DND-41 (cell line): Measurements from ENCODE around the gene AKAP6.

ENCODE experiments used
- ATAC-seq: fragments of 200-7000 bp; cut with Tn5 transposase; 3 replicates; pipeline ENCODE4 v1.9.1; 2021; ENCODE audit warnings: low read depth; ENCODE audit not compliant: insufficient read depth
- DNase-seq: peaks from one replicate; pipeline ENCODE4 v3.0.0-alpha.2; 2020
- H2AFZ ChIP-seq: 2 replicates; pipeline ENCODE4 v1.6.0; 2012; ENCODE audit warnings: low read depth, low read length
- H3K27ac ChIP-seq: 2 replicates; pipeline ENCODE4 v1.5.1; 2012; ENCODE audit warnings: low read length, inconsistent platforms
- H3K27me3 ChIP-seq: fragments of 200-600 bp; sonication (generic); 2 replicates; pipeline ENCODE4 v1.6.0; 2012; ENCODE audit warnings: low read length, mild to moderate bottlenecking, inconsistent platforms; ENCODE audit not compliant: insufficient read depth, poor library complexity
- H3K36me3 ChIP-seq: 2 replicates; pipeline ENCODE4 v1.5.1; 2012; ENCODE audit warnings: low read length, inconsistent platforms; ENCODE audit not compliant: insufficient read depth
- H3K4me1 ChIP-seq: 2 replicates; pipeline ENCODE4 v1.5.1; 2012; ENCODE audit warnings: mild to moderate bottlenecking, low read length; ENCODE audit not compliant: insufficient read depth
- H3K4me2 ChIP-seq: 2 replicates; pipeline ENCODE4 v1.6.0; 2012; ENCODE audit warnings: mild to moderate bottlenecking, moderate library complexity, low read length, inconsistent platforms; ENCODE audit not compliant: insufficient read depth
- H3K4me3 ChIP-seq, 2 experiments: fragments of 200-600 bp in 1 of 2; shearing (Covaris generic) in 1 of 2; 2 replicates each; pipeline ENCODE4 v1.5.1; 2012 to 2016; ENCODE audit warnings: inconsistent platforms in 2 of 2, low read length in 2 of 2, mild to moderate bottlenecking in 2 of 2, low read depth in 1 of 2, moderate library complexity in 1 of 2
- H3K79me2 ChIP-seq: 2 replicates; pipeline ENCODE4 v1.6.0; 2012; ENCODE audit warnings: low read length, inconsistent platforms; ENCODE audit not compliant: insufficient read depth
- H3K9ac ChIP-seq: 2 replicates; pipeline ENCODE4 v1.6.0; 2012; ENCODE audit warnings: low read depth, mild to moderate bottlenecking, inconsistent platforms, low read length, moderate library complexity
- H3K9me3 ChIP-seq: 2 replicates; pipeline ENCODE4 v1.5.1; 2012; ENCODE audit warnings: low read length, moderate library complexity, mild to moderate bottlenecking, inconsistent platforms; ENCODE audit not compliant: insufficient read depth, severe bottlenecking
- H4K20me1 ChIP-seq: 2 replicates; pipeline ENCODE4 v1.6.0; 2012; ENCODE audit warnings: low read length; ENCODE audit not compliant: insufficient read depth
- CTCF ChIP-seq: IDR thresholded peaks from 2 replicates; pipeline ENCODE4 v1.5.1; 2012; ENCODE audit warnings: borderline replicate concordance, low read length, moderate library complexity, mild to moderate bottlenecking; ENCODE audit not compliant: poor library complexity, severe bottlenecking; ENCODE audit errors: extremely low read depth
- EZH2 ChIP-seq: IDR thresholded peaks from 3 replicates; pipeline ENCODE4 v1.6.1; 2012; ENCODE audit warnings: borderline replicate concordance, low read depth, mild to moderate bottlenecking, moderate library complexity, low read length, inconsistent platforms; ENCODE audit not compliant: severe bottlenecking

The AKAP6 gene

DNA sequence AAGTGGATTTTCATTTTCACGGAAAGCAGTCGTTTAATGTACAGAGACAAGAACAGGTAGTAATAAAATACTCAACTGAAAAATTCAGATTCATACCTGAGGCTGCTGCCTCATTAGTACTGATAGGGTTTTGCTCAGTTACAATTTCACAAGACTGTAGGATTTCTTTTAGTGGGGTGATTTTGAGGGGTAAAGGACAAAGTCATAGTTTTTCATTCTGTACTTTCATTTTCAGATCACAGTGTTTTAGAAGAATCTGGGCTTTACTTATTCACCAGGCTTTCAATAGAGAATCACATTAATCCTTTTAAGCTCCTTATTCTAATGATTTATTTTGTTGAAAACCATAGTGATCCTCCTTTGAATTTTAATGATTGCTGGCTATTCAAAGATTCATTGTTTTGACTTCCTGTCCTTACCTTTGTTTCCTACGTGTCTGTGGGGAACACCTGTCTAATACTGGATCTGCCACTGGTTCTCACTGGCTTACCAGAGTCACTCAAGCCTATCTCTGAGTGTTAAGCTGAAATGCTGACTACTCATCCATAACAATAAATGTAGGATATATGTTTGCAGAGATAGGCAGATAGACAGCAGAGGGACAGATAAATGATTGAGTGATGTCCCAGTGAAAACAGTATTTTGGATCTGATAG lies 365.8 kb downstream of the AKAP6 start:
- no peak overlapping the region for H3K4me3 ChIP-seq
- ATAC-seq (no peak), DNase-seq (no peak)
- no peaks in the 10 kb centered on the region for H3K27me3 ChIP-seq
- no peak overlapping the region for H2AFZ ChIP-seq
- H3K9me3 ChIP-seq = no peaks in the 10 kb centered on the region
- no peaks in the 10 kb centered on the region for H3K4me1 ChIP-seq
- no peaks in the 10 kb centered on the region for H3K36me3 ChIP-seq
- H3K4me2 ChIP-seq = no peak overlapping the region
- TF ChIP-seq CTCF = no peak
- TF ChIP-seq EZH2 = no peak
- no peak overlapping the region for H3K27ac ChIP-seq
- H3K79me2 ChIP-seq = no peaks in the 10 kb centered on the region
- H3K9ac ChIP-seq = no peak overlapping the region
- no peaks in the 10 kb centered on the region for H4K20me1 ChIP-seq

GRCh38 chr14:32696325-32697091 lies 367.4 kb downstream of the AKAP6 start:
- no peaks in the 10 kb centered on the region for H3K36me3 ChIP-seq
- H2AFZ ChIP-seq = no peak overlapping the region
- no peaks in the 10 kb centered on the region for H3K79me2 ChIP-seq
- no peaks in the 10 kb centered on the region for H4K20me1 ChIP-seq
- TF ChIP-seq CTCF = no peak
- no peak for TF ChIP-seq EZH2
- no peak overlapping the region for H3K27ac ChIP-seq
- no peaks in the 10 kb centered on the region for H3K27me3 ChIP-seq
- H3K9ac ChIP-seq = no peak overlapping the region
- H3K4me3 ChIP-seq = no peak overlapping the region
- DNase-seq = no peak
- H3K9me3 ChIP-seq = no peaks in the 10 kb centered on the region
- H3K4me1 ChIP-seq = no peaks in the 10 kb centered on the region
- ATAC-seq = no peak
- H3K4me2 ChIP-seq = no peak overlapping the region

DNA sequence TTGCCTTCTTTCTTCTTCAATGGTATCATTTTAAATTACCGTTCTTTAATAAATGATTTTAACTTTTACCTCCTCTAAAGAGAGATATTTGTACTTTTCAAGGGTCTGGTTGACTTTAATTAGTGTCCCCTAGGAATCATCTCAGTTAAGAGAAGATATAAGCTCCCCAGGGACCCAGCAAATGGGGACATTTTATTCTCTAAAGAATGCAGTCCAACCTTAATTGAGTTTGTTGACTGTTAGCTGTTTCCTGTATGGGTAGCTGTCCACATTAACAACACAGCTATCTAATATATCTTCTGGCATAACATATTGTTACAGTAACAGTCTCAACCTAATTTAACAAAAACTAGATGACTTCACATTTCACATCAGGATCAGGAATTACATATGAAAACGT lies 368.0 kb downstream of the AKAP6 start:
- DNase-seq = no peak
- H3K4me1 ChIP-seq = no peaks in the 10 kb centered on the region
- no peak overlapping the region for H2AFZ ChIP-seq
- no peak overlapping the region for H3K9ac ChIP-seq
- no peak overlapping the region for H3K4me3 ChIP-seq
- no peaks in the 10 kb centered on the region for H3K27me3 ChIP-seq
- TF ChIP-seq CTCF (no peak), EZH2 (no peak)
- H3K27ac ChIP-seq = no peak overlapping the region
- H3K36me3 ChIP-seq = no peaks in the 10 kb centered on the region
- H3K4me2 ChIP-seq = no peak overlapping the region
- no peak for ATAC-seq
- H4K20me1 ChIP-seq = no peaks in the 10 kb centered on the region
- no peaks in the 10 kb centered on the region for H3K79me2 ChIP-seq
- H3K9me3 ChIP-seq = no peaks in the 10 kb centered on the region
